GM21367 (cell line): ENCODE measurements around the gene AXDND1.

Experiments
- ATAC-seq: cut with Tn5 transposase; IDR thresholded peaks from one replicate; pipeline ENCODE4 v1.9.1; 2021; ENCODE audit not compliant: unreplicated experiment

AXDND1 gene

DNA sequence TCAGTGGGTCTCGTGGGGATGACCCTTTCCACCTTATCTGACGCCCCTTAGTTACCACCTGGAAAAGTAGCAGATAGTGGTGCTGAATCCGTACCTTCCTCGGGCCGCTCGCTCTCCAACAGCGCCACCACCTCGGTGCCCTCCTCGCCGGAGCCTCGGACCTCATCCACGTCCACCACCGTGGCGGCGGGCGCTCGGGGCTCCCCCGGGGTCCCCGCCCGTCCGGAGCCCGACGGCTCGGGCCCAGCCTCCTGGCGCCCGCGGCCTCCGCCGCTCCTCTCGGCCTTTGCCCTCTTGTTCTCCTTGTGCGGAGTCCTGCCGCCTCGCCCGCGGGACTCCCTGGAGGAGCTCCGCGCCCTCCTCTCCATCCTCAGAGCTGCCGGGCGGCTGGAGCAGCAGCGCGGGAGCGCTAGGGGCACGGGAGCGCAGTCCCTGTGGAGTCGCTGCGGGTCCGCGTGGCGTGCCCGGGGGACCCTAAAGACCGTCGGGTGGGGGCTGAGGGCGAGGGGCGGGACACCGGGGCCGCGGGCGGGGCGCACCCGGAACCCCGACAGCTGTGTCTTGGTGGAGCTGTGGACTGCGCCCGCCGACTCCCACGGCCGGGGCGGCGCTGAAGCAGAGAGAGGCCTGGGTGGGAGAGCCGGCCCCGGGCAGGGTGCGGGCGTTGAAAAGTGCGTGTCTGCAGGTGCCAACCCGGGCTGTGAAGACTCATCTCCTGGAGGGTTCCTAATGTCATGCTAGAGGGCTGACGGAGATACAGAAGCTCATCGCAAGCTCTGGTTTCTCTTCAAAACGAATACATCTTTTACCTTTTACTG is 209.9 kb downstream of the AXDND1 start, which contains the start of gene NPHS2:
Gene NPHS2 (minus strand): TSS at position 452 of the 818 bp plus-strand sequence. CDS start 84 bp downstream, at position 368.
- no peak for ATAC-seq

DNA sequence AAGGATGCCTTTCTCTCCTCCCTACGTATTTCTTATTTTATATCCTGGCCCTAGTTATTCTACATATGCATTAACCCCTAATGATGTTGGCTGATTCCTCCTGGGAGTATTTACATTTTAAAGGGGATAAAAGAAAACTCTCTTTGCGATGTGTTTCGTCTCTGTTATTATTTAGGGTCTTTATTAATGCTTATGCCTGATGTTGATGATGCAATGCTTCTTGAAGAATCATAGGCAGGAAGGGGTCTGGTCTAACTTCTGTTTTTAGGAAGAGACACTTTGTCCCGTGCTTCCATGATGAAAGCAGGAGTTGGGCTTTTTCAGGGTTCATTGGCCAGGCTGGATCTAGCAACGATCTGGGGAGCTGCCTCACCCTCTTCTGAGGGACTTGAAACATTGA is 210.7 kb downstream of the AXDND1 start:
- ATAC-seq: no peak

DNA sequence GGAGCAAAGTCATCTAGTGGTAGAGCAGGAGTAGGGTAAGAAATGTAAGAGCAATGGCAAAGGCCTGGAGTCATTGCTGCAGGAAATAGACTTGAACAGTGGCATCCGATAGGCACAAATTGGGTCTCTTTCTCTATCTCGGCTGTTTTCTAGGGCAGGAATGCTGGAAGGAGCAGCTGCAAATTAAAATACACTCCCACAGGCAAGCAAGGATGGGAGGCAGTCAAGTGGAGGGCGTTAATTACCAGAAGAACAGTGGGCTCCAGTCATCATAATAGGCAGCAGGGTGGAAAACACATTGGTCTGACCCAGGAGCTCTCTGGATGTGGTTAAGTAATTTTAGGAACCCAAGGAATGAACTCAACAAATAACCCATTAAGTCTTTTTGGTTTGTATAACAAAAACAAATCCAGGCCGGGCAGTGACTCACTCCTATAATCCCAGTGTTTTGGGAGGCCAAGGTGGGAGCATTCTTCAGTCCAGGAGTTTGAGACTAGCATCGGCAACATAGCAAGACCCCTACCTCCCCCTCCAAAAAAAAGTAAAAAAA is 218.1 kb downstream of the AXDND1 start:
- ATAC-seq: no peak

DNA sequence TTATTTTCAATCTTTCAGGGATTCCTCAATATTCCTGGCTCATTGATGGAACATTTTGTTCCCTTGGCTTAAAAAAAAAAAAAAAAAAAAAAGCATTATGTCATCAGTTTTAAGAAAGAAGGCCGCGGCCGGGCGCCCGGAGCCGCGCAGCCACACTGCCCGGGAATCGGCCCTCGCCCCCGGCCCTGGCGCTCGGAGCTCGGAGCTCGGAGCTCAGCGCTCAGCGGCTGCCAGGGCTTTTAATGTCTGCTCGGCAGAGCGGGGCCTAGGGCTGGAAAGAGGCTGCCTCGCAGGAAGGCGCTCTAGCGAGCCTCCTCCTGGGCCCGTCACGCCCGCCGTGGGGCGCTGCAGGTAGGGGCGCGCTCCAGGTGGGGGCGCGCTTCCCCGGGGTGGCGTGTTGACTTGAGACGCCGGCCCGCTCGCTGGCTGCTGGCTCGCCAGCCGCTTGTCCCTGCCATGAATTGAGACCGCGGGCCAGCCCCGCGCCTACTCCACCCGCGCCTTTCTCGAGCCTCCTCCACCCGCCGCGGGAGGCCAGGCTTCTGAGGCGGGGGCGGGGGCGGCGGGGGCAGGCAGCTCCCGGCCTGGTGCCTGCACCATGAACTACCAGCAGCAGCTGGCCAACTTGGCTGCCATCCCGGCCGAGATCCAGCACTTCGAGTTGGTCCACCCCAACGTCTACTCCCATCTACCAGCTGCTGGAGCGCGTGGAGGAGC is 220.5 kb downstream of the AXDND1 start:
- no peak for ATAC-seq

DNA sequence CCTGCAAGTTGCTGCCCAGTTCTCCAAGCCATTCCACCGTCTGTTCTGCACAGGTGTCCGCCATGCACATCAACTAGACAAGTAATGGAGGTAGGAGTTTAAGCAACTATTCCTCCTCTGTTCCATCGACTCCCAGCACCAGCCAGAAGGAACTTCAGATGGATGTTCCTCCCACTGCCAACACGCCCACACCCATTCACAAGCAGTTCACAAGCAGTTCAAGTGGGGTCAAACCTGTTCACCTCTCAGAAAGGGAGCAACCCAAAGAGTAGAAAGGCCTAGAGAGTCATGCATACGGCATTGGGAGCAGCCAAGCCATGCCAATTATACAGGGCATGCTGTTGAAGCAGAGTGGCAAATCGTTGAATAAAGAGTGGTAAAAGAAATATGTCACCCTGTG is 221.6 kb downstream of the AXDND1 start:
- no peak for ATAC-seq

DNA sequence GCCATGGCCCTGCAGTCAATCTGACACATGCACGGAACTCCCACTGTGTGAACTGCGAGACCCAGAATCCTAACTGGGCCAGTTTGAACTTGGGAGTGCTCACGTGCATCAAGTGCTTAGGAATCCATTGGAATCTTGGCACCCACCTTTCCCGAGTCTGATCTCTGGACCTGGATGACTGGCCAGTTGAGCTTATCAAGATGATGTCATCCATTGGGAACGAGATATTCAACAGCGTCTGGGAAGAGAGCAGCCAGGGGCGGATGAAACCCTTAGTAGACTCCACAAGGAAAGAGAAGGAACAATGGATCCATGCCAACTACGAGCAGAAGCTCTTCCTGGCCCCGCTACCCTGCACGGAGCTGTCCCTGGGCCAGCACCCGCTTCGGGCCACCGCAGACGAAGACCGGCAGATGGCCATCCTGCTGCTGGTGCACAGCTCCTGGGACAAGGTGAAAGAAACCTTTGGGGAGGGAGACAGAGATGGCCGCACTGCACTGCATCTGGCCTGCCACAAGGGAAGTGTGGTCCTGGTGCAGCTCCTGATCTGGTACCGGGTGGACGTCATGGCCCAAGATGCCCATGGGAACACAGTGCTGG is 222.8 kb downstream of the AXDND1 start:
- no peak for ATAC-seq

DNA sequence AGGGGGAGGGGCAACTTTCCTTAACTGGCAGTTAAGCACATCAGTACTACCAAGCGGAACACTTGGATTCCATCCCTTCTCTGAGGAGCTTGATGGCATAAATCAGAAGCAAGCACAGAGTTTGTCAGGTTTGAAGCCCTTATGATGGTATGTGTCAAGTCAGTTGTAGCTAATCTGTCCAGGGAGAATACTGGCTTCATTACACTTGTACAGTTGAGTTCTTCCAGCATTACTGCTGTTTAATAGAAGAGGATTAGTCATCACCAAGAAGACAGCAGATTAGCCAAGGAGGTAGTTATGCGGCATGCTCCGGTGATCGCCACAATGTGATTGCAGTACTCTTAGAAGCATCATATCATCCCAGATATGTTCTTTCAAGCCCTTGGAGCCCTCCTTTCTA is 223.7 kb downstream of the AXDND1 start:
- ATAC-seq: no peak

DNA sequence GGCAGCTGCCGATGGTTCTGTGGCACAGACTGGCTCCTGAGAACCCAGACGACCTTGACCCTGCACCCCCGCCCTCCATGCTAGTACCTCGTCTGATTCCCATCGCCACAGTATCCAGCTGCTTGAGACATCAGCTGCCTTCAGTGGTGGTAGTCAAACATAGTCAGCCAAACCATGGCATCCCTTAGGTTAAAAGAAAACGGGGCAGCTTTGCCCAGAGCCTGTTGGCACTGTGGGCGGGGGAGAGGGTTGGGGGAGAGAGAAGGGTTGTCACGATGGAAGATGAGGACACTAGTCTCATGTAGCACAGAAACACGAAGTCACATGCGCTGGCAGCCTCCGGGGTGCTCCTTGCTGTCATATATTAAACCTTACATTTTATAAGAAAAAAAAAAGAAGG is 224.9 kb downstream of the AXDND1 start:
- ATAC-seq: no peak

DNA sequence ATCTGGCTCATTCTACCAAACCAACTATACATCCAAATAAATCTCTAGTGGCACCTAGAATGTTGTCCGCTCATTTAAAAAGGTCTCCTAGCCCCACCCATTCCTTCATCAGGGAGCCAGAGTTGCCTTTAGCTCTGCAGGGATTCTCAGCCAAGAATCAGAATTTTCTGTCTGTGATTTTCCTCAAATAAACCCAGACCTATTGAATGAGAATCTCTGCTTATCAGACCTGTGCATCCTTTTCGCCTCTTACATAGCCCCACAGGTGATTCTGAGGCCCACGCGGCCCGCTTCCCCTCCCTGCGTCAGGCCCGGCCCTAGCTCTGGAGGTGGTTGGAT is 225.5 kb downstream of the AXDND1 start:
- no peak for ATAC-seq

DNA sequence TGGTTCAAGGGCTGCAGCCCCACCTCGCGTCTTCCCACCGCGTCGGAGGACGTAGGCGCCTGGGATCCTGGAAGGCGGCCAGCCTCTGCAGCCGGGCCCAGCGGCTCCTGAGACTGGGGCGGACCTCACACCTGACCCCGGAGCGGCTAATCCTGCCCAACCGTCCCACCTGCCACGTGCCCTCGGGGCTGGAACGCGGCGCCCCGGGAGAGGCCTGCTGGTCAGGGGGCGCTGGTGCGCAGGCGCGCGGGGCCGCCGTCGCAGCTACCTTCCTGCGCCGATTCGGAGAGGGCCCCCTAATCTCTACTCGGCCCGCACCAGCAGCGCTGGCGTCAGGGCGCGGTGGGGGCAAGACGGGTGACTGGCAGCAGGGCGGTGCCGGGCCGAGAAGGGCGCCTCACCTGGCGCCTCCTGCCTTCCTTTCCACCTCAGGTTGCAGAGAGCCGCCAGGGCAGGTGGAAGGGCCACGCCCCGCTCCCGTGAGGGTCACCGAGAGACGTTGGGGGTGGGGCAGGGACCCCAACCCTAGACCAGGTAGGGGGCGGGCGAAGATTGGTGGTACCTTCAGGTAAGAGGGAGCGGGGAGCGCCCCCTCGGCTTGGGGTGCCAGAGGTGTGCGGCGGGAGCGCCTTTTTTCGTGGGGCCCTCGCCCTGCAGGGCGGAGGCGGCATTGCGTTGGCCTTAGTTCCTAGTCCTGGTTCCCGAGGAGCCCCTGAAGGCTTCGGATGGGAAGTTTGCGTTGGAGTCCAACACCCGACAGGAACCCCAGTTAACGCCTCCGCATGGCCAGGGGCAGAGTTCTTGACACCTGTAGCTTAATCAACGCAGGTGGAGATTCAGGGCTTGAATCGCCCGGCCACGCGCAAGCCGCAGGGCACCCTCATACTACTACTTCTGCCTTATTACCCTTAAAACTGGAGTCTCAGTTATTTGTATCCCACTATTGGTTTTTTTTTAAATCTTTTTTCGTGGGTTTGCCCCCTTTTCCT is 226.1 kb downstream of the AXDND1 start, which contains the start of gene TDRD5:
Gene TDRD5 (plus strand): TSS at position 241 of the 989 bp plus-strand sequence. CDS start 784 bp downstream, outside the sequence.
- ATAC-seq: no peak

DNA sequence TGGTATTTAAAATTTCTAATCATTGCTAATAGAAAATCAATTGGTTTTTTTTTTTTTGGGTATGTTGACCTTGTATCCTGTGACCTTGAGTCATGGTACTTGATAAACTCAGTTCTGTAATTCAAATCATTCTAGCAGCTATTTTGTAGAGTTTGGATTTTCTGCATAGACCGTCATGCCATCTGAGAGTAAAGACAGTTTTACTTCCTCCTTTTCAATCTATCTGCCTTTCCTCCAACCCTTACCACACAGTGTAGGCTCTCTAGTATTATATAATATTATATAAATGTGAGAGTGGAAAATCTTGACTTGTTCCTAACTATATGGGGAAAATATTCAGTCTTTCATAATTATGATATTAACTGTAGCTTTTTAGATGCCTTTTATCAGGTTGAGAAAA is 232.9 kb downstream of the AXDND1 start:
- ATAC-seq: peak; percentile 67

DNA sequence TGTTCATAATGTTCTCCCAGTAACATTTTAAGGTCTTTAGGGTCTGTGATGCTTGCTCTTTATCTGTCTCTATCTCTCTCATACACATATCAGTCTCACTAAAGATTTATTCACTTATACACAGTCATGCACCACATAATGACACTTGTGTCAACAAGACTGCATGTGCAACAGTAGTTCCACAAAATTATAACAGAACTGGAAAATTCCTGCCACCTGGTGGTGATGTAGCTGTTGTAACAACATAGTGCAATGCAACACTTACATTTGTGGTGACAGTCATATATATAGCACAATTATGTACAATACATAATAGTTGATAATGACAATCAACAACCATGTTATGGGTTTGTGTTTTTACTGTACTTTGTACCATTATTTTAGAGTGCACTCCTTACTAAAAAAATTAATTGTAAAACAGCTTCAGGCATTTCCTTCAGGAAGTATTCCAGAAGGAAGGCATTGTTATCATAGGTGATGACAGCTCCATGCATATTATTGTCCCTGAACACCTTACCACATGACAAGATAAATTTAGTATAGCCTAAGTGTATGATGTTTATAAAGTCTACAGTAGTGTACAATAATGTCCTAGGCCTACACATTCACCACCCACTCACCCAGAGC is 234.0 kb downstream of the AXDND1 start:
- no peak for ATAC-seq

DNA sequence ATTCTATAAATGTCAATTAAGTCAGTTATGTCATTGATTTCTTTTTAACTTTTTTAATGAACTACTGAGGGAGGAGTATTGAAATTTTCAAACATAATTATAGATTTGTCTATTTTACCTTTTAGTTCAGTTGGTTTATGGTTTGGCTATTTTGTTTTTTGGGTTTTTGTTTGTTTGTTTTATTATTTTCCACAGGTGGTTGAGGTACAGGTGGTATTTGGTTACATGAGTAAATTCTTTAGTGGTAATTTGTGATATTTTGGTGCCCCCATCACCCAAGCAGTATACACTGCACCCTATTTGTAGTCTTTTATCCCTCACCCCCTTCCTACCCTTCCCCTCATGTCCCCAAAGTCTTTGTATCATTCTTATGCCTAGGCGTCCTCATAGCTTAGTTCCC is 235.3 kb downstream of the AXDND1 start:
- no peak for ATAC-seq
